GM12892 (cell line): ENCODE data around the gene OR4F15.
"Not testable (repeated sequence)": the region's sequence is repeated elsewhere in the genome, so short reads cannot be mapped to it uniquely, and the experiment has no call there.

Experiments used
- POLR2A ChIP-seq: IDR thresholded peaks from 2 replicates; pipeline ENCODE4 v1.6.1; 2011; ENCODE audit warnings: low read depth, low read length, control low read depth
- POLR2AphosphoS5 ChIP-seq: IDR thresholded peaks from 2 replicates; pipeline ENCODE4 v1.6.1; 2011; ENCODE audit warnings: low read depth, low read length, control low read depth
- TAF1 ChIP-seq: IDR thresholded peaks from 2 replicates; pipeline ENCODE4 v1.6.1; 2011; ENCODE audit warnings: low read depth, mild to moderate bottlenecking, control low read depth, low read length, borderline replicate concordance

DNA sequence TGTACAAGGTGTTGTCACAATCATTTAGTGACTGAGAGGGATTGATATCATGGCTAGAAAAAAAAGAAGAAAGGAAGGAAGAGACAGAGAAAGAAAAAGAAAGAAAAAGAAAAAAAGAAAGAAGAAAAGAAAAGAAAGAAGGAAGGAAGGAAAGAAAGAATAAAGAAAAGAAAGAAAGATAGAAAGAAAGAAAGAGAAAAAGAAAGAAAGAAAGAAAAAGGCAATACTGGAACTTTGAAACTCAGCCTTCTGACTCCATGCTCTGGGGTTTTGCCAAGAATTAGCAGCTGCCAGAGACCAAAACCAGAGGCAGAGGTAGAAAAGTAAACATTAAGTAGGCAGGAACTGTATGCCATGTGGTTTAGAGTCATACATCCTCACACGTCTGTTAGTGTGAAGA is 31.8 kb upstream of the OR4F15 start:
- TF ChIP-seq TAF1, POLR2A, POLR2AphosphoS5: not testable (repeated sequence)
